ENCODE measurements around the gene EGR4. TPM values are rescaled to one million over a fixed set of nuclear protein-coding genes. Genes with fewer than 3 reads are reported as not detected.
"Not testable (repeated sequence)": the region's sequence is repeated elsewhere in the genome, so short reads cannot be mapped to it uniquely, and the experiment has no call there.

Gene EGR4
- total and polyA plus RNA-seq, 2 experiments from 2014 or later: 0.23 TPM; not detected in 1

GRCh38 chr2:73262691-73263429 is 30.5 kb downstream of the EGR4 start:
- H3F3A ChIP-seq (replicated peaks; ENCODE audit: low read depth); H4K20me1 ChIP-seq (replicated peaks; ENCODE audit: insufficient read depth); H3K27ac ChIP-seq (ENCODE audit: low read depth); H3K4me3 Mint-ChIP-seq; H3K4me3 ChIP-seq; H3K4me1 ChIP-seq (ENCODE audit: insufficient read depth); DNase-seq (ENCODE audit: low spot score); ATAC-seq; H3K27me3 ChIP-seq (ENCODE audit: insufficient read depth); H3K79me2 ChIP-seq (replicated peaks; ENCODE audit: insufficient read depth); H3K4me2 ChIP-seq; H3K27ac Mint-ChIP-seq; H3K4me1 Mint-ChIP-seq; H3K36me3 ChIP-seq (ENCODE audit: insufficient read depth); H3K9me3 Mint-ChIP-seq; H3K9me2 ChIP-seq (ENCODE audit: insufficient read depth); H2AFZ ChIP-seq: not testable (repeated sequence)
- H3K36me3 Mint-ChIP-seq (ENCODE audit: low read depth): peaks cover 19% of the 10 kb centered on the region
- H3K27me3 Mint-ChIP-seq (ENCODE audit: insufficient read depth, low read depth, poor library complexity): peaks cover 10% of the 10 kb centered on the region

GRCh38 chr2:73262108-73262651 is 31.2 kb downstream of the EGR4 start:
- peaks cover 10% of the 10 kb centered on the region for H3K27me3 Mint-ChIP-seq (ENCODE audit: insufficient read depth, low read depth, poor library complexity)
- H3K4me1 Mint-ChIP-seq: peaks cover 6% of the 10 kb centered on the region; the same call in 2 of the 3 replicates
- ATAC-seq: no peak
- TF ChIP-seq ZNF331 (CRISPR knock-in tag; IDR thresholded peaks at IDR 0.05; ENCODE audit: low read depth): no peak
- TF ChIP-seq, protein P1, sequence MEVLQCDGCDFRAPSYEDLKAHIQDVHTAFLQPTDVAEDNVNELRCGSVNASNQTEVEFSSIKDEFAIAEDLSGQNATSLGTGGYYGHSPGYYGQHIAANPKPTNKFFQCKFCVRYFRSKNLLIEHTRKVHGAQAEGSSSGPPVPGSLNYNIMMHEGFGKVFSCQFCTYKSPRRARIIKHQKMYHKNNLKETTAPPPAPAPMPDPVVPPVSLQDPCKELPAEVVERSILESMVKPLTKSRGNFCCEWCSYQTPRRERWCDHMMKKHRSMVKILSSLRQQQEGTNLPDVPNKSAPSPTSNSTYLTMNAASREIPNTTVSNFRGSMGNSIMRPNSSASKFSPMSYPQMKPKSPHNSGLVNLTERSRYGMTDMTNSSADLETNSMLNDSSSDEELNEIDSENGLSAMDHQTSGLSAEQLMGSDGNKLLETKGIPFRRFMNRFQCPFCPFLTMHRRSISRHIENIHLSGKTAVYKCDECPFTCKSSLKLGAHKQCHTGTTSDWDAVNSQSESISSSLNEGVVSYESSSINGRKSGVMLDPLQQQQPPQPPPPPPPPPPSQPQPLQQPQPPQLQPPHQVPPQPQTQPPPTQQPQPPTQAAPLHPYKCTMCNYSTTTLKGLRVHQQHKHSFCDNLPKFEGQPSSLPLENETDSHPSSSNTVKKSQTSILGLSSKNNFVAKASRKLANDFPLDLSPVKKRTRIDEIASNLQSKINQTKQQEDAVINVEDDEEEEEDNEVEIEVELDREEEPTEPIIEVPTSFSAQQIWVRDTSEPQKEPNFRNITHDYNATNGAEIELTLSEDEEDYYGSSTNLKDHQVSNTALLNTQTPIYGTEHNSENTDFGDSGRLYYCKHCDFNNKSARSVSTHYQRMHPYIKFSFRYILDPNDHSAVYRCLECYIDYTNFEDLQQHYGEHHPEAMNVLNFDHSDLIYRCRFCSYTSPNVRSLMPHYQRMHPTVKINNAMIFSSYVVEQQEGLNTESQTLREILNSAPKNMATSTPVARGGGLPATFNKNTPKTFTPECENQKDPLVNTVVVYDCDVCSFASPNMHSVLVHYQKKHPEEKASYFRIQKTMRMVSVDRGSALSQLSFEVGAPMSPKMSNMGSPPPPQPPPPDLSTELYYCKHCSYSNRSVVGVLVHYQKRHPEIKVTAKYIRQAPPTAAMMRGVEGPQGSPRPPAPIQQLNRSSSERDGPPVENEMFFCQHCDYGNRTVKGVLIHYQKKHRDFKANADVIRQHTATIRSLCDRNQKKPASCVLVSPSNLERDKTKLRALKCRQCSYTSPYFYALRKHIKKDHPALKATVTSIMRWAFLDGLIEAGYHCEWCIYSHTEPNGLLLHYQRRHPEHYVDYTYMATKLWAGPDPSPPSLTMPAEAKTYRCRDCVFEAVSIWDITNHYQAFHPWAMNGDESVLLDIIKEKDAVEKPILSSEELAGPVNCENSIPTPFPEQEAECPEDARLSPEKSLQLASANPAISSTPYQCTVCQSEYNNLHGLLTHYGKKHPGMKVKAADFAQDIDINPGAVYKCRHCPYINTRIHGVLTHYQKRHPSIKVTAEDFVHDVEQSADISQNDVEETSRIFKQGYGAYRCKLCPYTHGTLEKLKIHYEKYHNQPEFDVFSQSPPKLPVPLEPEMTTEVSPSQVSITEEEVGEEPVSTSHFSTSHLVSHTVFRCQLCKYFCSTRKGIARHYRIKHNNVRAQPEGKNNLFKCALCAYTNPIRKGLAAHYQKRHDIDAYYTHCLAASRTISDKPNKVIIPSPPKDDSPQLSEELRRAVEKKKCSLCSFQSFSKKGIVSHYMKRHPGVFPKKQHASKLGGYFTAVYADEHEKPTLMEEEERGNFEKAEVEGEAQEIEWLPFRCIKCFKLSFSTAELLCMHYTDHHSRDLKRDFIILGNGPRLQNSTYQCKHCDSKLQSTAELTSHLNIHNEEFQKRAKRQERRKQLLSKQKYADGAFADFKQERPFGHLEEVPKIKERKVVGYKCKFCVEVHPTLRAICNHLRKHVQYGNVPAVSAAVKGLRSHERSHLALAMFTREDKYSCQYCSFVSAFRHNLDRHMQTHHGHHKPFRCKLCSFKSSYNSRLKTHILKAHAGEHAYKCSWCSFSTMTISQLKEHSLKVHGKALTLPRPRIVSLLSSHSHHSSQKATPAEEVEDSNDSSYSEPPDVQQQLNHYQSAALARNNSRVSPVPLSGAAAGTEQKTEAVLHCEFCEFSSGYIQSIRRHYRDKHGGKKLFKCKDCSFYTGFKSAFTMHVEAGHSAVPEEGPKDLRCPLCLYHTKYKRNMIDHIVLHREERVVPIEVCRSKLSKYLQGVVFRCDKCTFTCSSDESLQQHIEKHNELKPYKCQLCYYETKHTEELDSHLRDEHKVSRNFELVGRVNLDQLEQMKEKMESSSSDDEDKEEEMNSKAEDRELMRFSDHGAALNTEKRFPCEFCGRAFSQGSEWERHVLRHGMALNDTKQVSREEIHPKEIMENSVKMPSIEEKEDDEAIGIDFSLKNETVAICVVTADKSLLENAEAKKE (CRISPR knock-in tag; IDR thresholded peaks at IDR 0.05): no peak
- TF ChIP-seq POLR2AphosphoS5 (IDR thresholded peaks at IDR 0.05; ENCODE audit: low read depth): no peak
- TF ChIP-seq, protein P2, sequence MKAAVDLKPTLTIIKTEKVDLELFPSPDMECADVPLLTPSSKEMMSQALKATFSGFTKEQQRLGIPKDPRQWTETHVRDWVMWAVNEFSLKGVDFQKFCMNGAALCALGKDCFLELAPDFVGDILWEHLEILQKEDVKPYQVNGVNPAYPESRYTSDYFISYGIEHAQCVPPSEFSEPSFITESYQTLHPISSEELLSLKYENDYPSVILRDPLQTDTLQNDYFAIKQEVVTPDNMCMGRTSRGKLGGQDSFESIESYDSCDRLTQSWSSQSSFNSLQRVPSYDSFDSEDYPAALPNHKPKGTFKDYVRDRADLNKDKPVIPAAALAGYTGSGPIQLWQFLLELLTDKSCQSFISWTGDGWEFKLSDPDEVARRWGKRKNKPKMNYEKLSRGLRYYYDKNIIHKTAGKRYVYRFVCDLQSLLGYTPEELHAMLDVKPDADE (IDR thresholded peaks at IDR 0.05): no peak
- TF ChIP-seq, protein P3, sequence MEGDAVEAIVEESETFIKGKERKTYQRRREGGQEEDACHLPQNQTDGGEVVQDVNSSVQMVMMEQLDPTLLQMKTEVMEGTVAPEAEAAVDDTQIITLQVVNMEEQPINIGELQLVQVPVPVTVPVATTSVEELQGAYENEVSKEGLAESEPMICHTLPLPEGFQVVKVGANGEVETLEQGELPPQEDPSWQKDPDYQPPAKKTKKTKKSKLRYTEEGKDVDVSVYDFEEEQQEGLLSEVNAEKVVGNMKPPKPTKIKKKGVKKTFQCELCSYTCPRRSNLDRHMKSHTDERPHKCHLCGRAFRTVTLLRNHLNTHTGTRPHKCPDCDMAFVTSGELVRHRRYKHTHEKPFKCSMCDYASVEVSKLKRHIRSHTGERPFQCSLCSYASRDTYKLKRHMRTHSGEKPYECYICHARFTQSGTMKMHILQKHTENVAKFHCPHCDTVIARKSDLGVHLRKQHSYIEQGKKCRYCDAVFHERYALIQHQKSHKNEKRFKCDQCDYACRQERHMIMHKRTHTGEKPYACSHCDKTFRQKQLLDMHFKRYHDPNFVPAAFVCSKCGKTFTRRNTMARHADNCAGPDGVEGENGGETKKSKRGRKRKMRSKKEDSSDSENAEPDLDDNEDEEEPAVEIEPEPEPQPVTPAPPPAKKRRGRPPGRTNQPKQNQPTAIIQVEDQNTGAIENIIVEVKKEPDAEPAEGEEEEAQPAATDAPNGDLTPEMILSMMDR (conservative IDR thresholded peaks at IDR 0.05; ENCODE audit: low read depth in 2 of 2): no peak
- no peak for TF ChIP-seq ZNF114 (CRISPR knock-in tag; IDR thresholded peaks at IDR 0.05)
- no peak for TF ChIP-seq JUNB (IDR thresholded peaks at IDR 0.05; ENCODE audit: unreplicated experiment)

More at GRCh38 chr2:73262108-73262651, 31.2 kb downstream of the EGR4 start:
- H2AFZ ChIP-seq: no peak overlapping the region
- H3K79me2 ChIP-seq (replicated peaks; ENCODE audit: insufficient read depth): no peaks in the 10 kb centered on the region
- Mint-ChIP-seq H3K4me3 (no peak overlapping the region), H3K27ac (no peak overlapping the region), H3K36me3 (ENCODE audit: low read depth) (peaks cover 17% of the 10 kb centered on the region), H3K9me3 (no peaks in the 10 kb centered on the region; the same call in 2 of the 3 replicates)
- H3K4me1 ChIP-seq (ENCODE audit: insufficient read depth): peaks cover 6% of the 10 kb centered on the region; the same call in 1 of the 2 replicates
- peaks cover under 1% of the 10 kb centered on the region for H3K27me3 ChIP-seq (ENCODE audit: insufficient read depth)
- H3K9me2 ChIP-seq (ENCODE audit: insufficient read depth): no peaks in the 10 kb centered on the region
- no peak overlapping the region for H3K27ac ChIP-seq (ENCODE audit: low read depth)
- no peak overlapping the region for H3K4me2 ChIP-seq
- H3K36me3 ChIP-seq (ENCODE audit: insufficient read depth): no peaks in the 10 kb centered on the region; the same call in 1 of the 2 replicates
- peaks cover 6% of the 10 kb centered on the region for H4K20me1 ChIP-seq (replicated peaks; ENCODE audit: insufficient read depth)
- no peaks in the 10 kb centered on the region for H3F3A ChIP-seq (replicated peaks; ENCODE audit: low read depth)
- DNase-seq (ENCODE audit: low spot score): no peak
- no peak overlapping the region for H3K4me3 ChIP-seq

Measured in GM23338 (cell line).